Keratinocyte (primary cell): ENCODE data around the gene PPP1R3F. TPM values are rescaled to one million over a fixed set of nuclear protein-coding genes. Genes with fewer than 3 reads are reported as not detected.

Source experiments
- DNase-seq: peaks from one replicate; pipeline ENCODE4 v3.0.0-alpha.2; 2011; ENCODE audit warnings: low read depth, missing footprints, low spot score
- FAIRE-seq: peaks from 2 replicates; lab custom pipeline; 2011; peaks lifted over from hg19 to GRCh38; lab: Jason Lieb, UNC
- H2AFZ ChIP-seq: 2 replicates; pipeline ENCODE4 v1.6.0; 2012; ENCODE audit warnings: low read length, control low read depth, inconsistent platforms; ENCODE audit not compliant: control insufficient read depth
- H3K27ac ChIP-seq: 2 replicates; pipeline ENCODE4 v1.5.1; 2011; ENCODE audit warnings: low read length; ENCODE audit not compliant: control insufficient read depth, insufficient read depth
- H3K27me3 ChIP-seq: 3 replicates; pipeline ENCODE4 v1.6.0; 2011; ENCODE audit warnings: low read length; ENCODE audit not compliant: control insufficient read depth, insufficient read depth; ENCODE audit errors: extremely low read depth
- H3K36me3 ChIP-seq, 2 experiments: 2 replicates in 1 of 2; 3 replicates in 1 of 2; pipeline ENCODE4 v1.5.1; 2011; ENCODE audit warnings: low read length in 2 of 2, mild to moderate bottlenecking in 1 of 2; ENCODE audit not compliant: control insufficient read depth in 2 of 2, insufficient read depth in 2 of 2; ENCODE audit errors: extremely low read depth in 1 of 2
- H3K4me1 ChIP-seq: 3 replicates; pipeline ENCODE4 v1.5.1; 2011; ENCODE audit warnings: low read length; ENCODE audit not compliant: control insufficient read depth, insufficient read depth; ENCODE audit errors: extremely low read depth
- H3K4me2 ChIP-seq: 3 replicates; pipeline ENCODE4 v1.6.0; 2011; ENCODE audit warnings: low read depth, low read length; ENCODE audit not compliant: control insufficient read depth, insufficient read depth; ENCODE audit errors: extremely low read depth
- H3K4me3 ChIP-seq, 3 experiments: fragments of 200-600 bp in 1 of 3; sonication (generic) in 1 of 3; 2 replicates in 2 of 3; 3 replicates in 1 of 3; pipeline ENCODE4 v1.5.1; 2011 to 2016; ENCODE audit warnings: low read length in 3 of 3, mild to moderate bottlenecking in 3 of 3, control low read depth in 2 of 3, inconsistent platforms in 1 of 3, low read depth in 1 of 3, mixed read lengths in 1 of 3, mixed run types in 1 of 3, moderate library complexity in 1 of 3; ENCODE audit not compliant: control insufficient read depth in 2 of 3, insufficient read depth in 2 of 3; ENCODE audit errors: extremely low read depth in 1 of 3
- H3K79me2 ChIP-seq: 2 replicates; pipeline ENCODE4 v1.6.0; 2012; ENCODE audit warnings: low read length; ENCODE audit not compliant: control insufficient read depth, insufficient read depth
- H3K9ac ChIP-seq: 3 replicates; pipeline ENCODE4 v1.6.0; 2011; ENCODE audit warnings: low read length; ENCODE audit not compliant: control insufficient read depth, insufficient read depth; ENCODE audit errors: extremely low read depth
- H3K9me1 ChIP-seq: 3 replicates; pipeline ENCODE4 v1.6.0; 2011; ENCODE audit warnings: low read length; ENCODE audit not compliant: control insufficient read depth, insufficient read depth; ENCODE audit errors: extremely low read depth
- H3K9me3 ChIP-seq: 2 replicates; pipeline ENCODE4 v1.5.1; 2012; ENCODE audit warnings: low read depth, low read length; ENCODE audit not compliant: control insufficient read depth
- H4K20me1 ChIP-seq: 3 replicates; pipeline ENCODE4 v1.6.0; 2011; ENCODE audit warnings: low read length; ENCODE audit not compliant: control insufficient read depth, insufficient read depth; ENCODE audit errors: extremely low read depth
- EZH2 ChIP-seq: IDR thresholded peaks from one replicate; pipeline ENCODE4 v1.6.1; 2012; ENCODE audit warnings: inconsistent platforms, mild to moderate bottlenecking, low read length, moderate library complexity
- dilution Hi-C: fragments of 300-500 bp; cut with MboI; formaldehyde crosslinking; loops from one replicate; pipeline ENCODE4 v1.7.0; 2020; ENCODE audit warnings: low sequenced_read_pairs; ENCODE audit not compliant: extremely low pct_ligation_motif_present
- polyA plus RNA-seq, 5 experiments: library from polyadenylated mRNA; depleted of rRNA in 3 of 5; stranded (reverse) in 3 of 5; stranded (forward) in 1 of 5; unstranded in 1 of 5; fragments of >200 nt; gene quantifications; 1 replicate in 1 of 5; 2 replicates in 3 of 5; 3 replicates in 1 of 5; pipeline versions ENCODE4 v1.2.1 to v1.2.3, GENCODE V29; 2011 to 2012; ENCODE audit warnings: missing spikeins in 2 of 5, low read depth in 1 of 5, low replicate concordance in 1 of 5
- TF ChIP-seq, protein P1 (sequence below), 3 experiments: IDR thresholded peaks in 1 of 3; conservative IDR thresholded peaks in 1 of 3; optimal IDR thresholded peaks in 1 of 3; 2 replicates in 2 of 3; 3 replicates in 1 of 3; pipeline versions ENCODE3 to v1.5.1; 2011; ENCODE audit warnings: low read length in 3 of 3, mild to moderate bottlenecking in 3 of 3, moderate library complexity in 2 of 3, control low read depth in 1 of 3, inconsistent platforms in 1 of 3; ENCODE audit not compliant: insufficient read depth in 2 of 3; ENCODE audit errors: extremely low read depth in 1 of 3

Gene PPP1R3F
- polyA plus RNA-seq, 1 donor (not counting 4 experiments of a cell fraction or from before 2014, with no cell fraction given) = 0.29 TPM

- no peak overlapping the region for H3K4me2 ChIP-seq
- H3K4me1 ChIP-seq = no peaks in the 10 kb centered on the region
- no peaks in the 10 kb centered on the region for H3K9me1 ChIP-seq
- H3K79me2 ChIP-seq = no peaks in the 10 kb centered on the region
- no peaks in the 10 kb centered on the region for H4K20me1 ChIP-seq
- FAIRE-seq = no peak
- no peak overlapping the region for H2AFZ ChIP-seq
- H3K9ac ChIP-seq = no peak overlapping the region
- no peak overlapping the region for H3K27ac ChIP-seq
- DNase-seq = no peak
- TF ChIP-seq EZH2 = no peak
- TF ChIP-seq, protein P1, sequence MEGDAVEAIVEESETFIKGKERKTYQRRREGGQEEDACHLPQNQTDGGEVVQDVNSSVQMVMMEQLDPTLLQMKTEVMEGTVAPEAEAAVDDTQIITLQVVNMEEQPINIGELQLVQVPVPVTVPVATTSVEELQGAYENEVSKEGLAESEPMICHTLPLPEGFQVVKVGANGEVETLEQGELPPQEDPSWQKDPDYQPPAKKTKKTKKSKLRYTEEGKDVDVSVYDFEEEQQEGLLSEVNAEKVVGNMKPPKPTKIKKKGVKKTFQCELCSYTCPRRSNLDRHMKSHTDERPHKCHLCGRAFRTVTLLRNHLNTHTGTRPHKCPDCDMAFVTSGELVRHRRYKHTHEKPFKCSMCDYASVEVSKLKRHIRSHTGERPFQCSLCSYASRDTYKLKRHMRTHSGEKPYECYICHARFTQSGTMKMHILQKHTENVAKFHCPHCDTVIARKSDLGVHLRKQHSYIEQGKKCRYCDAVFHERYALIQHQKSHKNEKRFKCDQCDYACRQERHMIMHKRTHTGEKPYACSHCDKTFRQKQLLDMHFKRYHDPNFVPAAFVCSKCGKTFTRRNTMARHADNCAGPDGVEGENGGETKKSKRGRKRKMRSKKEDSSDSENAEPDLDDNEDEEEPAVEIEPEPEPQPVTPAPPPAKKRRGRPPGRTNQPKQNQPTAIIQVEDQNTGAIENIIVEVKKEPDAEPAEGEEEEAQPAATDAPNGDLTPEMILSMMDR (optimal IDR thresholded peaks at IDR 0.05 in 1 of 3, IDR thresholded peaks at IDR 0.05 in 1 of 3, conservative IDR thresholded peaks at IDR 0.05 in 1 of 3; ENCODE audit: extremely low read depth in 1 of 3, insufficient read depth in 2 of 3, low read length in 3 of 3) = no peak
- H3K36me3 ChIP-seq = no peaks in the 10 kb centered on the region
- H3K9me3 ChIP-seq = no peaks in the 10 kb centered on the region
- dilution Hi-C loops = no loop called here
- H3K27me3 ChIP-seq = no peaks in the 10 kb centered on the region
- no peak overlapping the region for H3K4me3 ChIP-seq
Observed at GRCh38 chrX:49263631-49264030, 6.0 kb upstream of the PPP1R3F start.

GRCh38 chrX:49264460-49264859, 5.1 kb upstream of the PPP1R3F start, which contains the start of gene FOXP3:
Gene FOXP3 (minus strand): TSS chrX:49264710. CDS start chrX:49258505, 6,205 bp downstream.
- Histone ChIP-seq H3K27me3 (no peaks in the 10 kb centered on the region), H3K27ac (no peak within 1 kb of the TSS), H3K4me1 (no peaks in the 10 kb centered on the region), H3K4me3 (no peak within 1 kb of the TSS), H4K20me1 (no peaks in the 10 kb centered on the region), H3K4me2 (no peak within 1 kb of the TSS), H3K79me2 (no peaks in the 10 kb centered on the region), H3K9me3 (no peaks in the 10 kb centered on the region), H3K36me3 (no peaks in the 10 kb centered on the region), H3K9me1 (no peaks in the 10 kb centered on the region), H2AFZ (no peak within 1 kb of the TSS), H3K9ac (no peak within 1 kb of the TSS)
- dilution Hi-C loops = no loop called here
- TF ChIP-seq, protein P1 (optimal IDR thresholded peaks at IDR 0.05 in 1 of 3, IDR thresholded peaks at IDR 0.05 in 1 of 3, conservative IDR thresholded peaks at IDR 0.05 in 1 of 3; ENCODE audit: extremely low read depth in 1 of 3, insufficient read depth in 2 of 3, low read length in 3 of 3) = no peak
- DNase-seq = no peak
- FAIRE-seq = no peak
